IMR-90 (cell line): ENCODE results near the gene KDM2B. TPM values are rescaled to one million over a fixed set of nuclear protein-coding genes. Genes with fewer than 3 reads are reported as not detected.

ENCODE experiments used
- ATAC-seq: fragments of 200-7000 bp; cut with Tn5 transposase; 2 replicates; pipeline ENCODE4 v1.9.1; 2020; ENCODE audit warnings: low read depth, mild to moderate bottlenecking, moderate library complexity
- BruUV-seq: library from RNA; stranded (reverse); fragments of 400-500 nt; replicated peaks from 2 replicates; lab custom pipeline; 2021; lab: Mats Ljungman, UMichigan
- CTCF ChIA-PET: fragments of 300-600 bp; formaldehyde crosslinking; extraction: SDS; loops from one replicate; lab custom pipeline; 2021; ENCODE audit warnings: antibody characterized with exemption; lab: Yijun Ruan, JAX
- POLR2A ChIA-PET: fragments of 300-600 bp; sonication (Branson Sonifier 250); formaldehyde crosslinking; loops from one replicate; lab custom pipeline; 2022; ENCODE audit warnings: antibody characterized with exemption; ENCODE audit not compliant: unreplicated experiment; lab: Charles Lee
- DNase-seq: peaks from one replicate; pipeline ENCODE4 v3.0.0; 2013
- H2AFZ ChIP-seq: replicated peaks from 2 replicates; pipeline ENCODE3; 2013; ENCODE audit warnings: low read length, mild to moderate bottlenecking; ENCODE audit not compliant: poor library complexity
- H2AK5ac ChIP-seq: 2 replicates; pipeline ENCODE4 v1.6.1; 2013; ENCODE audit warnings: low read depth, low read length, inconsistent platforms
- H2AK9ac ChIP-seq: replicated peaks from 2 replicates; pipeline ENCODE3; 2013; ENCODE audit warnings: mild to moderate bottlenecking, low read depth, low read length, moderate library complexity; ENCODE audit not compliant: poor library complexity
- H2BK120ac ChIP-seq: 2 replicates; pipeline ENCODE4 v1.6.1; 2013; ENCODE audit warnings: low read depth, low read length, inconsistent platforms
- H2BK15ac ChIP-seq: 3 replicates; pipeline ENCODE4 v1.6.1; 2013; ENCODE audit warnings: low read depth, low read length, inconsistent platforms
- H2BK20ac ChIP-seq: 2 replicates; pipeline ENCODE4 v1.6.1; 2013; ENCODE audit warnings: low read depth, mild to moderate bottlenecking, inconsistent platforms, low read length, moderate library complexity
- H2BK5ac ChIP-seq: 2 replicates; pipeline ENCODE4 v1.6.1; 2013; ENCODE audit warnings: mild to moderate bottlenecking, low read depth, low read length, inconsistent platforms; ENCODE audit not compliant: poor library complexity, severe bottlenecking
- H3K14ac ChIP-seq: replicated peaks from 2 replicates; pipeline ENCODE4 v1.6.1; 2013; ENCODE audit warnings: low read depth, low read length, inconsistent platforms
- H3K18ac ChIP-seq: 2 replicates; pipeline ENCODE4 v1.6.1; 2013; ENCODE audit warnings: low read depth, low read length, control low read depth
- H3K23ac ChIP-seq: 2 replicates; pipeline ENCODE4 v1.6.1; 2013; ENCODE audit warnings: low read depth, low read length, inconsistent platforms
- H3K27ac ChIP-seq: 2 replicates; pipeline ENCODE4 v1.5.1; 2013; ENCODE audit warnings: mild to moderate bottlenecking, control low read depth, low read length; ENCODE audit not compliant: insufficient read depth
- H3K27me3 ChIP-seq: 2 replicates; pipeline ENCODE4 v1.6.1; 2013; ENCODE audit warnings: low read length; ENCODE audit not compliant: control insufficient read depth, insufficient read depth
- H3K36me3 ChIP-seq: 2 replicates; pipeline ENCODE4 v1.6.1; 2013; ENCODE audit warnings: low read length, mixed read lengths; ENCODE audit not compliant: control insufficient read depth, insufficient read depth
- H3K4ac ChIP-seq: 2 replicates; pipeline ENCODE4 v1.6.1; 2013; ENCODE audit warnings: low read depth, low read length, inconsistent platforms
- H3K4me1 ChIP-seq: 2 replicates; pipeline ENCODE4 v1.6.1; 2013; ENCODE audit warnings: low read length, mixed read lengths; ENCODE audit not compliant: control insufficient read depth, insufficient read depth
- H3K4me2 ChIP-seq: 2 replicates; pipeline ENCODE4 v1.6.1; 2013; ENCODE audit warnings: low read depth, mild to moderate bottlenecking, control low read depth, low read length, moderate library complexity
- H3K4me3 ChIP-seq: 2 replicates; pipeline ENCODE4 v1.5.1; 2013; ENCODE audit warnings: low read depth, mild to moderate bottlenecking, control low read depth, low read length, moderate library complexity; ENCODE audit not compliant: insufficient read depth
- H3K56ac ChIP-seq: 2 replicates; pipeline ENCODE4 v1.6.1; 2013; ENCODE audit warnings: low read length, inconsistent platforms; ENCODE audit not compliant: insufficient read depth; ENCODE audit errors: extremely low read depth
- H3K79me1 ChIP-seq, 2 experiments: 2 replicates each; pipeline ENCODE4 v1.6.1; 2013; ENCODE audit warnings: low read length in 2 of 2, inconsistent platforms in 1 of 2, low read depth in 1 of 2
- H3K9ac ChIP-seq: 2 replicates; pipeline ENCODE4 v1.6.1; 2013; ENCODE audit warnings: low read depth, low read length, control low read depth
- H3K9me1 ChIP-seq: 2 replicates; pipeline ENCODE4 v1.6.1; 2013; ENCODE audit warnings: low read length, inconsistent platforms; ENCODE audit not compliant: insufficient read depth
- H3K9me3 ChIP-seq: 2 replicates; pipeline ENCODE4 v1.6.1; 2013; ENCODE audit warnings: low read length; ENCODE audit not compliant: control insufficient read depth, insufficient read depth
- H4K20me1 ChIP-seq: 2 replicates; pipeline ENCODE4 v1.6.1; 2013; ENCODE audit warnings: low read length, inconsistent platforms; ENCODE audit not compliant: insufficient read depth
- H4K5ac ChIP-seq: 2 replicates; pipeline ENCODE4 v1.6.1; 2013; ENCODE audit warnings: mild to moderate bottlenecking, low read depth, low read length, control low read depth
- H4K8ac ChIP-seq, 2 experiments: 2 replicates each; pipeline ENCODE4 v1.6.1; 2013; ENCODE audit warnings: low read depth in 2 of 2, low read length in 2 of 2, control low read depth in 1 of 2, inconsistent platforms in 1 of 2
- H4K91ac ChIP-seq: 2 replicates; pipeline ENCODE4 v1.6.1; 2013; ENCODE audit warnings: low read depth, low read length, inconsistent platforms; ENCODE audit not compliant: insufficient read depth
- RAD21 ChIP-seq: IDR thresholded peaks from 2 replicates; pipeline ENCODE4 v1.6.1; 2012; ENCODE audit warnings: low read length, improper control_type of control experiment
- RCOR1 ChIP-seq: IDR thresholded peaks from 2 replicates; pipeline ENCODE4 v1.6.1; 2012; ENCODE audit warnings: mild to moderate bottlenecking, low read length, improper control_type of control experiment; ENCODE audit not compliant: insufficient replicate concordance
- SMC3 ChIP-seq: fragments of 150-350 bp; IDR thresholded peaks from 2 replicates; pipeline ENCODE4 v1.6.1; 2016; ENCODE audit warnings: low read depth, mild to moderate bottlenecking, antibody characterized with exemption, low read length, moderate library complexity
- WGBS, 2 experiments: methylation state at CpG; one replicate each; pipeline versions ENCODE4 v1.1.5 to v1.1.7; 2013; ENCODE audit warnings: missing lambda C conversion rate in 2 of 2; ENCODE audit not compliant: insufficient read length in 1 of 2; ENCODE audit errors: extremely low coverage in 2 of 2; 5-methylcytosine and 5-hydroxymethylcytosine counted together
- dilution Hi-C: fragments of 300-500 bp; cut with HindIII; formaldehyde crosslinking; loops from one replicate; pipeline ENCODE4 v1.14.3; 2018; ENCODE audit warnings: low sequenced_read_pairs; ENCODE audit not compliant: unreplicated experiment
- in situ Hi-C: fragments of 300-500 bp; cut with MboI; formaldehyde crosslinking; loops from 3 replicates; pipeline ENCODE4 v1.14.3; 2019; ENCODE audit warnings: low sequenced_read_pairs, inconsistent platforms, mixed read lengths
- intact Hi-C: fragments of 100-400 bp; cut with micrococcal nuclease; formaldehyde crosslinking; loops from 2 replicates; pipeline ENCODE4 v1.10.0; 2022
- polyA plus RNA-seq, 3 experiments: library from polyadenylated mRNA; depleted of rRNA; stranded (reverse); fragments of >200 nt; gene quantifications; 2 replicates each; pipeline ENCODE4 v1.2.3, GENCODE V29; 2012; ENCODE audit warnings: low replicate concordance in 1 of 3
- total RNA-seq: library from RNA; depleted of rRNA; stranded (reverse); fragments of >200 nt; gene quantifications from 2 replicates; pipeline ENCODE4 v1.2.3, GENCODE V29; 2012
- TF ChIP-seq, protein P1 (sequence below): conservative IDR thresholded peaks from 2 replicates; pipeline ENCODE4 v1.5.1; 2012; ENCODE audit warnings: mild to moderate bottlenecking, low read depth, low read length, improper control_type of control experiment
- TF ChIP-seq, protein P2 (sequence below): fragments of 150-350 bp; IDR thresholded peaks from 2 replicates; pipeline ENCODE4 v1.6.1; 2017; ENCODE audit warnings: mild to moderate bottlenecking, antibody characterized with exemption, low read length, low read depth

Gene KDM2B
- total and polyA plus RNA-seq, 2 of the 4 experiments (the other 2 are of a cell fraction), result 22.6 to 24.2 TPM

DNA sequence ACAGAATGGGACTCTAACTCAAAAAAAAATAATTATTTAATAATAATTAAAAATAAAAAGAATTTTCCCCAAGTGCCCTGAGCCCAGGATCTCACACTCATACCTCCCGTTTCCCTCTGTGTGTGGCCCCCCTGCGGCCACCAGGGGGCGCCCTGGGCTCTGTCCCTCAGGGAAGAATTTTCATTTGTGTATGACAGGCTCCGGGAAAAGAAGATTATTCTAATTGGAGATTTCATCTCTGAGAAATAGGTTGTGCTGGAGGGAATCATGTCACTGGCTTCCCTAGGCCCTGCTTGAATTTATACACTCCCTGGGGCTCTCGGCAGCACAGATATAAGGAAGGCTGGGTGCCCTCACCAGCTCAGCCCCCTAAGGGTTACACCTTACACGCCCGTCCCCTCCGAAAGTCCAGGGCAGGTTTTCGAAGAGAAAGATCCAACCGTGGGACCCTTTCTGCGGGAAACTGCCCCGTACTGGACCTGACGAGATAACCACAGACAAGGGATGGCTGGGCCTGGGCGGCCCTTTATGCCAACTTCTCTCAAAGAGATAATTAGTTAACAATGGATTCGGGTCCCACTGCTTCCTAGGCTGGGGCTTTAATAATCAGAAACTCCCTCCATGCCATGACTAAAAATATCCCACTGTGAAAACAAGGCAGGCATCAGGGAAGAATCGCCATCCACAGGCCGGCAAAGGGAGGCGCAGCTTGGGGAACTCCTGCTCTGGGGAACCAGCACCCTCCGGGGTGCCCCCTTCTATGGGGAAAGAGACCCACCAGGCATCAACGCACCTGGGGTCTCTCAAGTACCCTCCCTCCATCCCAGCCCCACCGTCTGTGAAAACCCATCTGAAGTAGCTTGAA, 80.7 kb downstream of the KDM2B start:
- Histone ChIP-seq H2AK9ac (no peak overlapping the region), H3K18ac (no peak overlapping the region), H2BK15ac (no peak overlapping the region), H4K20me1 (no peaks in the 10 kb centered on the region), H3K56ac (no peak overlapping the region), H3K27me3 (no peaks in the 10 kb centered on the region), H2AFZ (peak overlapping the region; percentile 66), H3K23ac (no peak overlapping the region), H2BK20ac (no peak overlapping the region), H3K4me3 (no peak overlapping the region), H3K14ac (no peak overlapping the region), H3K9me3 (no peaks in the 10 kb centered on the region), H4K8ac (no peak overlapping the region), H3K4me1 (no peaks in the 10 kb centered on the region), H3K9me1 (no peaks in the 10 kb centered on the region), H3K27ac (no peak overlapping the region), H2BK5ac (no peak overlapping the region), H3K79me1 (no peaks in the 10 kb centered on the region; a peak in 2 of 4 replicates), H2AK5ac (0 out of 2 replicates have a peak overlapping the region, but pooled peaks have one; percentile 19), H3K36me3 (peaks cover 2% of the 10 kb centered on the region), H4K91ac (no peak overlapping the region), H2BK120ac (no peak overlapping the region), H3K9ac (no peak overlapping the region), H4K5ac (no peak overlapping the region), H3K4me2 (no peak overlapping the region), H3K4ac (no peak overlapping the region)
- dilution Hi-C loops (no loop called here), in situ Hi-C loops (no loop called here), intact Hi-C loops (loop anchor here (1.0 to 5.0 kb wide), 5 partner anchors 37 to 182 kb away; partner anchors contain the start of genes MORN3 and ORAI1)
- POLR2A ChIA-PET, result no interaction called here
- ATAC-seq (peak; percentile 98), DNase-seq (peak; percentile 59)
- BruUV-seq, result no TSS peak
- CTCF ChIA-PET, result interaction anchor here (1.0 to 1.5 kb wide), 3 partner anchors 8 to 52 kb away, joined by 3 to 4 read pairs (median 3); no protein-coding TSS in a partner anchor
- WGBS, 2 experiments, result 14% methylated on average over 1 of the region's 21 CpGs; no CpG with 5 or more reads in 1 of the 2 experiments
- TF ChIP-seq, protein P1, sequence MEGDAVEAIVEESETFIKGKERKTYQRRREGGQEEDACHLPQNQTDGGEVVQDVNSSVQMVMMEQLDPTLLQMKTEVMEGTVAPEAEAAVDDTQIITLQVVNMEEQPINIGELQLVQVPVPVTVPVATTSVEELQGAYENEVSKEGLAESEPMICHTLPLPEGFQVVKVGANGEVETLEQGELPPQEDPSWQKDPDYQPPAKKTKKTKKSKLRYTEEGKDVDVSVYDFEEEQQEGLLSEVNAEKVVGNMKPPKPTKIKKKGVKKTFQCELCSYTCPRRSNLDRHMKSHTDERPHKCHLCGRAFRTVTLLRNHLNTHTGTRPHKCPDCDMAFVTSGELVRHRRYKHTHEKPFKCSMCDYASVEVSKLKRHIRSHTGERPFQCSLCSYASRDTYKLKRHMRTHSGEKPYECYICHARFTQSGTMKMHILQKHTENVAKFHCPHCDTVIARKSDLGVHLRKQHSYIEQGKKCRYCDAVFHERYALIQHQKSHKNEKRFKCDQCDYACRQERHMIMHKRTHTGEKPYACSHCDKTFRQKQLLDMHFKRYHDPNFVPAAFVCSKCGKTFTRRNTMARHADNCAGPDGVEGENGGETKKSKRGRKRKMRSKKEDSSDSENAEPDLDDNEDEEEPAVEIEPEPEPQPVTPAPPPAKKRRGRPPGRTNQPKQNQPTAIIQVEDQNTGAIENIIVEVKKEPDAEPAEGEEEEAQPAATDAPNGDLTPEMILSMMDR, result peak; percentile 91
- TF ChIP-seq SMC3 (peak; percentile 92), RCOR1 (no peak), RAD21 (peak; percentile 80)
- TF ChIP-seq, protein P2, sequence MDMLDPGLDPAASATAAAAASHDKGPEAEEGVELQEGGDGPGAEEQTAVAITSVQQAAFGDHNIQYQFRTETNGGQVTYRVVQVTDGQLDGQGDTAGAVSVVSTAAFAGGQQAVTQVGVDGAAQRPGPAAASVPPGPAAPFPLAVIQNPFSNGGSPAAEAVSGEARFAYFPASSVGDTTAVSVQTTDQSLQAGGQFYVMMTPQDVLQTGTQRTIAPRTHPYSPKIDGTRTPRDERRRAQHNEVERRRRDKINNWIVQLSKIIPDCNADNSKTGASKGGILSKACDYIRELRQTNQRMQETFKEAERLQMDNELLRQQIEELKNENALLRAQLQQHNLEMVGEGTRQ, result no peak
